GM19351 (cell line): ENCODE data around the gene MACO1.
"Not testable (repeated sequence)": the region's sequence is repeated elsewhere in the genome, so short reads cannot be mapped to it uniquely, and the experiment has no call there.

Source experiments
- ATAC-seq: cut with Tn5 transposase; IDR thresholded peaks from one replicate; pipeline ENCODE4 v1.9.1; 2021; ENCODE audit warnings: mild to moderate bottlenecking, moderate library complexity; ENCODE audit not compliant: unreplicated experiment

MACO1 gene

GRCh38 chr1:25456502-25456901 lies 25.8 kb downstream of the MACO1 start:
- ATAC-seq, result no peak

GRCh38 chr1:25458541-25459298 lies 28.0 kb downstream of the MACO1 start:
- ATAC-seq, result no peak

- no peak for ATAC-seq
Observed at GRCh38 chr1:25460020-25460419, 29.3 kb downstream of the MACO1 start.

- not testable (repeated sequence) for ATAC-seq
Observed at GRCh38 chr1:25460816-25461215, 30.1 kb downstream of the MACO1 start.

DNA sequence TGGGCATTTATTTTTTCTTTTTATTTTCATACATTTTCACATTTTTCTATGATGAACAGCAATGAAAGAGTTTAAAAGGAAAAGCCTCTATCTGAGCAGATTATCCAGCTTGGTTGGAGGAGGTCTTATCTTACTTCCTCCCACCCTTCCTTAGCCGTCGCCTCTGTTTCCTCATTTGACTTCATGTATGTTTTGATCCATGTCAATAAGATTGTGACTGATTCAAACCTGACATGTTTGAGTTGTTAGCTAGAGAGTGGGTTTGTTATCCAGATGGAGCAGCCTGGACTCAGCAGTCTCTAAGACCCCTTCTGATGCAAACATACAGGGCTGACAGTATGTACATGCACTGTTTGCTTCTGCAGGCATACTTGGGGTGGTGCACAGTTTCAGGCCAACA lies 31.2 kb downstream of the MACO1 start:
- ATAC-seq, result no peak

DNA sequence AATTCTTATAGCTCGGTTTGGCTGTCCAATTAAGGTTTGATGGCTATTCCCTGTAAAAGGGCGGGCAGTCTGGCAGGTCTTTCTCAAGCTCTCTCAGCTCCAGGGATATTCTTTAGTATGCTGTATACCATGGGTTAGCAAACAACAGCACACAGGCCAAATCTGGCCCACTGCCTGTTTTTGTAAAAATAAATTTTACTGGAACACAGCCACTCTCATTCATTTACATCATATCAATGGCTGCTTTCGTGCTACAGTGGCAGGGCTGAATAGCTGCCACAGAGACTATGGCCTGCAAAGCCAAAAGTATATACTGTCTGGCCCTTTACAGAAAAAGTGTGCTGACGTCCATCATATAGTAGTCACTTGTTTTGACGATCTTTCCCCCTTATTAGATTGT lies 32.0 kb downstream of the MACO1 start:
- no peak for ATAC-seq

GRCh38 chr1:25467193-25467592 lies 36.5 kb downstream of the MACO1 start:
- ATAC-seq, result no peak

- ATAC-seq, result no peak
Observed at GRCh38 chr1:25467616-25468015, 36.9 kb downstream of the MACO1 start.

- ATAC-seq, result no peak
Observed at GRCh38 chr1:25468033-25468432, 37.3 kb downstream of the MACO1 start.

DNA sequence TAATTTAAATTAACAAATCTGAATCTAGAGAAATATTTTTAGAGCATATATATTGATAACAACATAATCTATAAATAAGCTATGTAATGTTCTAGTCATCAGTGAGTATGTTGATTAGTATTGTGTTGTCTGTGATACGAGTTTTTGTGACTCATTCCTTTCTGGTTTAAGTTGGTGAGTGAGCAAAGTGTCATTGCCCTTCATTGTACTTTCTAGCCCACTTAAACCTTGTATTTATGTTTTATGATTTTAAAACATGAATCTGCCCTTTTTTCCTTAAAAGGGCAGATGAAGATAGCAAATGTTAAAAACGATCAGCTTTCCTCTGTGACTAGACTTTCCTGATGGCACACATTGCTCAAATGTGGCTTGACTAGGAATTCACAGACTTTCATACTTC lies 38.5 kb downstream of the MACO1 start:
- ATAC-seq, result no peak

GRCh38 chr1:25472471-25472870 lies 41.8 kb downstream of the MACO1 start:
- no peak for ATAC-seq

DNA sequence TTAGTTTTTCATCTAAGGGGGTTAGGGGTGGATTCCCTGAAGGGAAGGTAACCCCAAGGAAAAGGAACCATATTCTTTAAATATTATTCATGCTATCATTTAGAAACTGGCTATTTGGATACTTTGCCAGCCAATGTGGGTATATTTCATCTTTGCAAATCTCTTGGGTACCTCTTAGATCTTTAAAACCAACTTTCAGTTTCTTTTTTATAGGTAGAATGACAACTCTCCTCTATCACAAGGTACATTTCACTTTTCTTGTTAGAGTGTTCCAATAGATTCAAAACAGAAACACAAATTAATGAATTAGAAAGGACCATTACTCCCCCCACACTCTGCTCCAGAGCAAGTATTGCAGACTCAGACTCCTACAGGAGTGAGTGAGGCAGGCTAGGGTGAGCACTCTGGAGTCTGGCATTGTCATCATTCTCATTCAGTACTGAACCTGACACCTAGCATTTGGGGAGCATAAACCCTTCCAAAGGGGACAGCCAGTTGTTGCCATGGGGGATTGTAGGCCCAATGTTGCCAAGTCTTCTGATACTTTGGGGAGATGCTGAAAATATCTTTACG lies 43.0 kb downstream of the MACO1 start:
- ATAC-seq, result no peak

DNA sequence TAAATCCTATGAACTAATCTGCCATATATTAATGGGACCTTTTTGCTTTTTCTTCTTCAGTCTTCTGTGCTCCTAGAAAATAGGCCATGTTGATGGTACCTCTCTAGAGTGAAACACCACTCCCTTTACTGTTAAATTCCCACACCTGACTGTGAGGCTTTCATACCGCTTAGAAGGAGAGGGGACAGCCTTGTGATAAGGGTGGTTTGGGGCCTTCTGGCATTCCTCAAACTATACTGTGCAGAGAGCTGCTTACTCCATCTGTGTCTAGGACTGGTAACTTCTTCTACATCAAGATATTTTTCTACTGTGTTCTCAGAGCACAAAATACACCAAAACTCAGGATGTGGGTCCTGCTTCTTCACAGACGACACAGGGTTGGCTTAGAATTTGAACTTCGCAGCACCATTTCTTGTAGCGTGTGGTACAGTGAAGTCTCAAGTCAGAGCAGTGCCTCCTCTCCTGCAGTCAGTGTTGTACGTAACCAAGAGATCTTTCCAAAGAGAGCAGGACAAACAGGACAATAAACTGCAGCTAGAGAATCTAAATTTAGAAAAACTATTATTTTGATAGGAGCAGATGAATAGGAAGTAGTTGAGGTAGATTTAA lies 43.8 kb downstream of the MACO1 start:
- no peak for ATAC-seq

GRCh38 chr1:25476186-25477097 lies 45.7 kb downstream of the MACO1 start:
- no peak for ATAC-seq

DNA sequence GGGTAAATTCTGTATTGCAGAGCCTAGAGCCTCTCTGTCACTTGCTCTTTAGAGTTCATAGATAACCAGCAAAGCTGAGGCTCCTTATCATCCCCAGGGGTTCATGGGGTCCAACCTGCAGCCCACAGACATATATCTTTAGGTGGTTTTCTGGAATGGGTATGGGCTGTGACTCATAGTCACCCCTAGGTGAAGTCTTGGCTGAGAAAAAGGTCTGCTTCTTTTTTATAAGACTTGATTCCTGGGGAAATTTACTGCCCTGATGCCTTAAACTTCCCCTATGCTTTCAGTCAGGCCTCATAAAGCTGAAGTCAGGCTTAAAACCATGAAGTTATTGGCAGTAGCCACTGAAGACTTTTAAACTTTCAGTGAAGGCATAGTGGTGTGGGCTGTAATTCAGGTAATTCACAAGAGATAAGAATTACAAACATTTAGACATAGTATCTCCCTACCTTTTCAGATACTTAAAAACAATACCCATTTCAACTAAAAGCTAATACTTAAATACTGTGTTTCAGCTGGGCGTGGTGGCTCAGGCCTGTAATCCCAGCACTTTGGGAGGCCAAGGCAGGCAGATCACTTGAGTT lies 46.8 kb downstream of the MACO1 start:
- ATAC-seq, result no peak

DNA sequence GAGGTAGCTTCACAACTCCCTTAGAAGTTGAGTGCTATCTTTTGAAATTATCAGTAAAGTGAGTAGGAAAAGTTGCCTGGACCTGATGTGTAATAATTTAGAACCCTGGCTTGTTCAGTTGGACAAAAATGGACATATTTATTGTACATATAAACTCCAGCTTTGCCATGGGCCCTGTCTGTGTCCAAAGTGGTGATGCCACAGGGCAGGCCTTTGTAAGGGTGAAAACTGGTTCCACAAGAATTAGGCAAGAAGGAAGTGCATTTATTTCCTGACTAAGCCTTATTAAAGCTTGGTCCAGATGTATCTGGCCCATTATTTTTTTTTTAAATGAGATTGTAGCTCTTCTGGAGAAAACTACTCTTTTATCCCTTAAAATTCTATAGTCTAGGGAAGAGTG lies 47.9 kb downstream of the MACO1 start:
- ATAC-seq, result no peak

DNA sequence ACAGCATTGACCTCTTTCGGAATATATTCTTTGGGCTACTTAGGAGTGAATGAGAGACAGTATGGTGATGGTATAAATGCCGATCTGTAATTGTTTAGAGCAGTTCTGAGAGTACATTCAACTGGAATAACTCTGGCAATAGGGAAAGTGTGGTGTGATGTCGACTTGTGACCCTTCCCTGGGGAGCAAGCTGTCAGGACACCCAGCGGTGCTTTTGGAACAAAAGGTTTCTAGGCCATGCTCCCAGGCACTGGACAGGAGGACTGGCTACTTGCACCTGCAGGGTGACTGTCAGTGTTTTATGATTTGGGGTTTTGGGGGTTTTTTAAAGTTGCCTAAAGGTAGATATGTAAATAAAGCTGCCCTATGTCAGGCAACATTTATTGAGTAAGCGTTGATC lies 50.9 kb downstream of the MACO1 start:
- no peak for ATAC-seq

DNA sequence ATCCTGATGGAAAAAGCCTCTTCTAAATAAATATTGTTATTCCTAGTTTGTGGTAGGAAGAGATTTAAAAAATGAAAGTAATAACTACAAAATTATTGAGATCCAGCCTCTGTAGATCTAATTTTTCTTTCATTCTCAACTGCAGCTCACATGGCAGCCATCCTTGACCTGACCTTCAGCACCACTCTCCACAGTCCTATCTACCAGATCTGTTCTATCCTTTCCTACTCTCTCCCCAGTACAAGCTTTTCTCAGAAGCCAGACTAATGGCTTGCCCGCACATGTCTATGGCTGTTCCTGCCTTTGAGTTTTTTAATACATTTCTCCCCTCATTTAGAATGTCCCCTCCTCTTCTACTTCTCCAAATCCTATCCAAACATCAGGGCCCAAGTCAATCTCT lies 51.5 kb downstream of the MACO1 start:
- no peak for ATAC-seq

- no peak for ATAC-seq
Observed at GRCh38 chr1:25484096-25484495, 53.4 kb downstream of the MACO1 start.

DNA sequence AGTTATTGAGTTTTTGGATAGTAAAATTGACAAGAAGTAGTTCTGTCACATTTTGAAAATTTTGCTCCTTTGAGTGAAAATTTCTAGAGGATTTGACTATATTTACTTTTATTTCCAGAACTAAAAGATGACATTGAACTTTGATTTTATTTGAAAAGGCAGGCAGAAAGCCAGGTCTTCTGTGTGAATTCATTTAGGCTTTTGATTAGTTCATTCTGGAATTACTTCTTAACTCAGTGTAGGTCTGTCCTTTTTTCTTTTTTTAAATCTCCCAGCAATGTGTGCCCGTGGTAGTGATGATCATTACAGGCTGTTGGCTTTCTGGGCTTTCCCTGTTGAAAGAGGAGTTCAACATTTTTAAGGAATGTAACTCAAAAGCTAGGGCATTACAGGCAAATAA lies 53.8 kb downstream of the MACO1 start:
- no peak for ATAC-seq
